Muscle of leg (tissue), 11 donors: ENCODE data around the gene TFPI. TPM values are rescaled to one million over a fixed set of nuclear protein-coding genes. Genes with fewer than 3 reads are reported as not detected.
"Not testable (repeated sequence)": the region's sequence is repeated elsewhere in the genome, so short reads cannot be mapped to it uniquely, and the experiment has no call there.

ENCODE experiments used
- DNase-seq: peaks from one replicate; pipeline ENCODE4 v3.0.0; 2013
- H3K27ac ChIP-seq: one replicate; pipeline ENCODE4 v1.5.1; 2013; ENCODE audit warnings: mild to moderate bottlenecking, low read length, control low read depth
- H3K27me3 ChIP-seq: one replicate; pipeline ENCODE4 v1.6.1; 2013; ENCODE audit warnings: low read length; ENCODE audit not compliant: control insufficient read depth, insufficient read depth
- H3K36me3 ChIP-seq: one replicate; pipeline ENCODE4 v1.6.1; 2013; ENCODE audit warnings: low read length; ENCODE audit not compliant: control insufficient read depth, insufficient read depth
- H3K4me1 ChIP-seq: one replicate; pipeline ENCODE4 v1.6.1; 2013; ENCODE audit warnings: low read length; ENCODE audit not compliant: control insufficient read depth, insufficient read depth
- H3K4me3 ChIP-seq: one replicate; pipeline ENCODE4 v1.5.1; 2013; ENCODE audit warnings: low read length, control low read depth
- H3K9me3 ChIP-seq: replicated peaks from 2 replicates; pipeline ENCODE4 v1.6.1; 2013; ENCODE audit warnings: low read depth, low read length; ENCODE audit not compliant: control insufficient read depth
- WGBS: methylation state at CpG from one replicate; pipeline ENCODE4 v1.1.5; 2013; ENCODE audit warnings: missing lambda C conversion rate; ENCODE audit not compliant: insufficient coverage; 5-methylcytosine and 5-hydroxymethylcytosine counted together
- polyA plus RNA-seq, 8 donors: library from polyadenylated mRNA; unstranded; fragments of 120-200 nt; gene quantifications; one replicate each; pipeline versions ENCODE4 v1.2.1 to v1.2.3, GENCODE V29; 2013; ENCODE audit warnings: inconsistent platforms in 1 of 8, low replicate concordance in 1 of 8; ENCODE audit not compliant: insufficient read length in 8 of 8, insufficient read depth in 1 of 8
- total RNA-seq: library from RNA; stranded (reverse); fragments of 120-200 nt; gene quantifications from one replicate; pipeline ENCODE4 v1.2.4, GENCODE V29; 2013

Gene TFPI
- total and polyA plus RNA-seq, 9 donors = 36.3 to 74.0 (median 52.1) TPM

- Histone ChIP-seq H3K4me1 (no peaks in the 10 kb centered on the region), H3K9me3 (no peaks in the 10 kb centered on the region), H3K4me3 (no peak overlapping the region), H3K27me3 (no peaks in the 10 kb centered on the region), H3K27ac (no peak overlapping the region), H3K36me3 (no peaks in the 10 kb centered on the region)
- WGBS = 83% methylated on average over 2 of the region's 2 CpGs
- DNase-seq = no peak
Observed at GRCh38 chr2:187577310-187577709, 23.1 kb upstream of the TFPI start.

GRCh38 chr2:187576906-187577305 is 22.7 kb upstream of the TFPI start:
- DNase-seq = no peak
- no peaks in the 10 kb centered on the region for H3K9me3 ChIP-seq
- no peak overlapping the region for H3K4me3 ChIP-seq
- no peaks in the 10 kb centered on the region for H3K4me1 ChIP-seq
- no peak overlapping the region for H3K27ac ChIP-seq
- no peaks in the 10 kb centered on the region for H3K27me3 ChIP-seq
- H3K36me3 ChIP-seq = no peaks in the 10 kb centered on the region

GRCh38 chr2:187575751-187576067 is 21.5 kb upstream of the TFPI start:
- H3K27me3 ChIP-seq = no peaks in the 10 kb centered on the region
- H3K27ac ChIP-seq = peak overlapping the region; percentile 57

GRCh38 chr2:187574969-187575750 is 20.9 kb upstream of the TFPI start:
- peak; percentile 86 for DNase-seq
- Histone ChIP-seq H3K4me1 (no peaks in the 10 kb centered on the region), H3K9me3 (no peaks in the 10 kb centered on the region), H3K4me3 (no peak overlapping the region), H3K27me3 (no peaks in the 10 kb centered on the region), H3K27ac (peak overlapping the region; percentile 57), H3K36me3 (no peaks in the 10 kb centered on the region)
- WGBS = 0% methylated on average over 1 of the region's 3 CpGs

More at GRCh38 chr2:187575751-187576067, 21.5 kb upstream of the TFPI start:
- WGBS = no CpG with 5 or more reads among the region's 1 CpG
- Histone ChIP-seq H3K4me3 (no peak overlapping the region), H3K4me1 (no peaks in the 10 kb centered on the region), H3K36me3 (no peaks in the 10 kb centered on the region), H3K9me3 (no peaks in the 10 kb centered on the region)
- no peak for DNase-seq

- no peaks in the 10 kb centered on the region for H3K9me3 ChIP-seq
- no peaks in the 10 kb centered on the region for H3K36me3 ChIP-seq
- no peak overlapping the region for H3K4me3 ChIP-seq
- H3K4me1 ChIP-seq = no peaks in the 10 kb centered on the region
- no peak overlapping the region for H3K27ac ChIP-seq
- DNase-seq = no peak
- no CpG with 5 or more reads among the region's 2 CpGs for WGBS
- H3K27me3 ChIP-seq = no peaks in the 10 kb centered on the region
Observed at GRCh38 chr2:187573722-187574121, 19.5 kb upstream of the TFPI start.

- DNase-seq, H3K36me3 ChIP-seq, H3K4me3 ChIP-seq, H3K4me1 ChIP-seq, H3K9me3 ChIP-seq, H3K27ac ChIP-seq, H3K27me3 ChIP-seq: not testable (repeated sequence)
- WGBS = no CpG with 5 or more reads among the region's 5 CpGs
Observed at GRCh38 chr2:187571996-187572395, 17.8 kb upstream of the TFPI start.

- no peaks in the 10 kb centered on the region for H3K36me3 ChIP-seq
- H3K4me1 ChIP-seq = no peaks in the 10 kb centered on the region
- H3K4me3 ChIP-seq = no peak overlapping the region
- H3K27me3 ChIP-seq = no peaks in the 10 kb centered on the region
- no peak for DNase-seq
- H3K27ac ChIP-seq = no peak overlapping the region
- H3K9me3 ChIP-seq = no peaks in the 10 kb centered on the region
Observed at GRCh38 chr2:187569571-187569970, 15.3 kb upstream of the TFPI start.

GRCh38 chr2:187569042-187569441 is 14.8 kb upstream of the TFPI start:
- no peaks in the 10 kb centered on the region for H3K36me3 ChIP-seq
- WGBS = no CpG with 5 or more reads among the region's 1 CpG
- no peak for DNase-seq
- H3K4me3 ChIP-seq = no peak overlapping the region
- no peak overlapping the region for H3K27ac ChIP-seq
- no peaks in the 10 kb centered on the region for H3K27me3 ChIP-seq
- H3K9me3 ChIP-seq = no peaks in the 10 kb centered on the region
- H3K4me1 ChIP-seq = no peaks in the 10 kb centered on the region

- H3K9me3 ChIP-seq = no peaks in the 10 kb centered on the region
- H3K4me1 ChIP-seq = no peaks in the 10 kb centered on the region
- no peak overlapping the region for H3K27ac ChIP-seq
- H3K4me3 ChIP-seq = no peak overlapping the region
- no CpG with 5 or more reads among the region's 1 CpG for WGBS
- no peak for DNase-seq
- H3K36me3 ChIP-seq = no peaks in the 10 kb centered on the region
- H3K27me3 ChIP-seq = no peaks in the 10 kb centered on the region
Observed at GRCh38 chr2:187567126-187567525, 12.9 kb upstream of the TFPI start.

GRCh38 chr2:187566712-187567111 is 12.5 kb upstream of the TFPI start:
- H3K27me3 ChIP-seq = no peaks in the 10 kb centered on the region
- no peak overlapping the region for H3K4me3 ChIP-seq
- no peak overlapping the region for H3K27ac ChIP-seq
- no peaks in the 10 kb centered on the region for H3K4me1 ChIP-seq
- WGBS = no CpG with 5 or more reads among the region's 1 CpG
- H3K36me3 ChIP-seq = no peaks in the 10 kb centered on the region
- no peak for DNase-seq
- H3K9me3 ChIP-seq = no peaks in the 10 kb centered on the region

- no peaks in the 10 kb centered on the region for H3K27me3 ChIP-seq
- no peaks in the 10 kb centered on the region for H3K36me3 ChIP-seq
- DNase-seq = no peak
- no peak overlapping the region for H3K4me3 ChIP-seq
- no peaks in the 10 kb centered on the region for H3K4me1 ChIP-seq
- no peaks in the 10 kb centered on the region for H3K9me3 ChIP-seq
- no peak overlapping the region for H3K27ac ChIP-seq
Observed at GRCh38 chr2:187566266-187566665, 12.0 kb upstream of the TFPI start.
